ENCODE data around the gene ACTG1. TPM values are rescaled to one million over a fixed set of nuclear protein-coding genes. Genes with fewer than 3 reads are reported as not detected.

The ACTG1 gene
- polyA plus RNA-seq, 1 of the 3 experiments (the other 2 are of a cell fraction), result 7,871 TPM

DNA sequence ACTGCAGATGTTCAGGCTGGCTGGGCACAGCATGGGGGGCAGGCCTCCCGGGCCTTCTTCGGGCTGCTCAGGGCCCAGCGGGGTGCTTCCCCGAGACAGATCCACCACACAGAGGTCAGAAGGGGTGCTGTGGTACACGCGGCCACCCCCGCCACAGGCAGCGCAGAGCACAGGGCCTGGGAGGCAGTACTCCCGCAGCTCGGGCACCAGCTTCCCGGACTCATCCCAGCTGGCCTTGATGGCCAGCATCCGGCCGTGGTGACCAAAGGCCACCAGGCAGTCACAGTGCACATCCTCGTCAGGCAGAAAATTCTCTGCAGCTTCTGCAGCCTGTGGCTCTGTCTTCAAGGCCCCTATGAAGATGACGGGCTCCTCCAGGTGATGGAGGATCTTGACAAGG, 37.7 kb upstream of the ACTG1 start:
- CTCF ChIA-PET, result interaction anchor here (1.3 to 3.3 kb wide), 3 partner anchors 13 to 110 kb away, joined by 6 to 24 read pairs (median 11); no protein-coding TSS in a partner anchor
- peaks cover 9 to 26% of the 10 kb centered on the region in 2 experiments; a peak in 2 of 4 replicates for H3K4me1 ChIP-seq (ENCODE audit: control insufficient read depth in 1 of 2, insufficient read depth in 2 of 2, low read depth in 1 of 2, low read length in 1 of 2)
- peaks cover 41% of the 10 kb centered on the region for H3K79me2 ChIP-seq (ENCODE audit: insufficient read depth)
- peaks cover 29 to 46% of the 10 kb centered on the region in 2 experiments for H3K36me3 ChIP-seq (replicated peaks in 1 of 2; ENCODE audit: control insufficient read depth in 1 of 2, insufficient read depth in 2 of 2, low read length in 1 of 2)
- no peak overlapping the region; the same call in 1 of the 2 replicates for H3K4me2 ChIP-seq
- no peak overlapping the region for H3K27ac ChIP-seq (ENCODE audit: low read depth in 2 of 2, low read length in 1 of 2)
- H3K9me2 ChIP-seq, result no peaks in the 10 kb centered on the region
- H4K20me1 ChIP-seq (ENCODE audit: insufficient read depth), result peaks cover 12% of the 10 kb centered on the region; the same call in 1 of the 2 replicates
- no peaks in the 10 kb centered on the region for H3K9me3 ChIP-seq
- H3K4me3 ChIP-seq (ENCODE audit: low read depth in 2 of 2, low read length in 1 of 2), result no peak overlapping the region
- H3F3A ChIP-seq (replicated peaks; ENCODE audit: insufficient read depth), result peaks cover 27% of the 10 kb centered on the region
- TF ChIP-seq, protein P1, sequence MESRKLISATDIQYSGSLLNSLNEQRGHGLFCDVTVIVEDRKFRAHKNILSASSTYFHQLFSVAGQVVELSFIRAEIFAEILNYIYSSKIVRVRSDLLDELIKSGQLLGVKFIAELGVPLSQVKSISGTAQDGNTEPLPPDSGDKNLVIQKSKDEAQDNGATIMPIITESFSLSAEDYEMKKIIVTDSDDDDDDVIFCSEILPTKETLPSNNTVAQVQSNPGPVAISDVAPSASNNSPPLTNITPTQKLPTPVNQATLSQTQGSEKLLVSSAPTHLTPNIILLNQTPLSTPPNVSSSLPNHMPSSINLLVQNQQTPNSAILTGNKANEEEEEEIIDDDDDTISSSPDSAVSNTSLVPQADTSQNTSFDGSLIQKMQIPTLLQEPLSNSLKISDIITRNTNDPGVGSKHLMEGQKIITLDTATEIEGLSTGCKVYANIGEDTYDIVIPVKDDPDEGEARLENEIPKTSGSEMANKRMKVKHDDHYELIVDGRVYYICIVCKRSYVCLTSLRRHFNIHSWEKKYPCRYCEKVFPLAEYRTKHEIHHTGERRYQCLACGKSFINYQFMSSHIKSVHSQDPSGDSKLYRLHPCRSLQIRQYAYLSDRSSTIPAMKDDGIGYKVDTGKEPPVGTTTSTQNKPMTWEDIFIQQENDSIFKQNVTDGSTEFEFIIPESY (IDR thresholded peaks at IDR 0.05; ENCODE audit: borderline replicate concordance, low read depth), result no peak
- TF ChIP-seq GABPA (IDR thresholded peaks at IDR 0.05; ENCODE audit: low read depth), result no peak
- no peak for TF ChIP-seq SIN3A (IDR thresholded peaks at IDR 0.05; ENCODE audit: borderline replicate concordance, low read depth, low read length)
- no peak for TF ChIP-seq YY1 (IDR thresholded peaks at IDR 0.05; ENCODE audit: low read depth)
- TF ChIP-seq RCOR1 (IDR thresholded peaks at IDR 0.05; ENCODE audit: low read length), result no peak
- no peak for TF ChIP-seq FOXJ3 (CRISPR knock-in tag; IDR thresholded peaks at IDR 0.05)
- no peak for TF ChIP-seq TCF12 (IDR thresholded peaks at IDR 0.05)
- TF ChIP-seq TEAD4 (IDR thresholded peaks at IDR 0.05; ENCODE audit: borderline replicate concordance, insufficient read depth), result no peak
- no peak for TF ChIP-seq CHD2 (IDR thresholded peaks at IDR 0.05; ENCODE audit: low read length, partially characterized antibody)
- TF ChIP-seq, protein P2, sequence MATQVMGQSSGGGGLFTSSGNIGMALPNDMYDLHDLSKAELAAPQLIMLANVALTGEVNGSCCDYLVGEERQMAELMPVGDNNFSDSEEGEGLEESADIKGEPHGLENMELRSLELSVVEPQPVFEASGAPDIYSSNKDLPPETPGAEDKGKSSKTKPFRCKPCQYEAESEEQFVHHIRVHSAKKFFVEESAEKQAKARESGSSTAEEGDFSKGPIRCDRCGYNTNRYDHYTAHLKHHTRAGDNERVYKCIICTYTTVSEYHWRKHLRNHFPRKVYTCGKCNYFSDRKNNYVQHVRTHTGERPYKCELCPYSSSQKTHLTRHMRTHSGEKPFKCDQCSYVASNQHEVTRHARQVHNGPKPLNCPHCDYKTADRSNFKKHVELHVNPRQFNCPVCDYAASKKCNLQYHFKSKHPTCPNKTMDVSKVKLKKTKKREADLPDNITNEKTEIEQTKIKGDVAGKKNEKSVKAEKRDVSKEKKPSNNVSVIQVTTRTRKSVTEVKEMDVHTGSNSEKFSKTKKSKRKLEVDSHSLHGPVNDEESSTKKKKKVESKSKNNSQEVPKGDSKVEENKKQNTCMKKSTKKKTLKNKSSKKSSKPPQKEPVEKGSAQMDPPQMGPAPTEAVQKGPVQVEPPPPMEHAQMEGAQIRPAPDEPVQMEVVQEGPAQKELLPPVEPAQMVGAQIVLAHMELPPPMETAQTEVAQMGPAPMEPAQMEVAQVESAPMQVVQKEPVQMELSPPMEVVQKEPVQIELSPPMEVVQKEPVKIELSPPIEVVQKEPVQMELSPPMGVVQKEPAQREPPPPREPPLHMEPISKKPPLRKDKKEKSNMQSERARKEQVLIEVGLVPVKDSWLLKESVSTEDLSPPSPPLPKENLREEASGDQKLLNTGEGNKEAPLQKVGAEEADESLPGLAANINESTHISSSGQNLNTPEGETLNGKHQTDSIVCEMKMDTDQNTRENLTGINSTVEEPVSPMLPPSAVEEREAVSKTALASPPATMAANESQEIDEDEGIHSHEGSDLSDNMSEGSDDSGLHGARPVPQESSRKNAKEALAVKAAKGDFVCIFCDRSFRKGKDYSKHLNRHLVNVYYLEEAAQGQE (IDR thresholded peaks at IDR 0.05; ENCODE audit: low read depth, low read length), result no peak
- TF ChIP-seq POLR2AphosphoS5 (IDR thresholded peaks at IDR 0.05; ENCODE audit: low read depth, low read length), result no peak
- TF ChIP-seq RAD21 (IDR thresholded peaks at IDR 0.05; ENCODE audit: low read length), result no peak
- no peak for TF ChIP-seq FOXM1 (IDR thresholded peaks at IDR 0.05; ENCODE audit: low read depth)
- no peak overlapping the region for H3K9ac ChIP-seq
- H3K27me3 ChIP-seq (ENCODE audit: insufficient read depth), result no peaks in the 10 kb centered on the region
- POLR2A ChIA-PET, result interaction anchor here (0.5 kb wide), 1 partner anchor 16 kb away, joined by 3 read pairs; no protein-coding TSS in a partner anchor
- H2AFZ ChIP-seq (ENCODE audit: low read depth), result no peak overlapping the region
- WGBS (ENCODE audit: low lambda C conversion rate), result 100% methylated on average over 4 of the region's 15 CpGs
- no peak for DNase-seq

All from SK-N-SH (cell line).